Tibial nerve (tissue), 4 donors: ENCODE data around the gene CRYBG1. TPM values are rescaled to one million over a fixed set of nuclear protein-coding genes. Genes with fewer than 3 reads are reported as not detected.

ENCODE experiments used
- DNase-seq, 2 donors: peaks; one replicate each; pipeline ENCODE4 v3.0.0-alpha.2; 2019; ENCODE audit warnings: low spot score in 2 of 2
- H3K27ac ChIP-seq, 4 donors: fragments of 200-600 bp; sonication (generic) in 3 of 4; one replicate each; pipeline ENCODE4 v1.5.1; 2017 to 2019; ENCODE audit warnings: mild to moderate bottlenecking in 1 of 4
- H3K27me3 ChIP-seq, 2 donors: fragments of 200-600 bp; sonication (generic) in 1 of 2; one replicate each; pipeline versions ENCODE4 v1.5.1 to v1.6.0; 2017 to 2019
- H3K36me3 ChIP-seq, 3 donors: fragments of 200-600 bp; sonication (generic); one replicate each; pipeline ENCODE4 v1.5.1; 2018 to 2019
- H3K4me1 ChIP-seq, 4 donors: fragments of 200-600 bp; sonication (generic) in 3 of 4; one replicate each; pipeline ENCODE4 v1.5.1; 2017 to 2019
- H3K4me3 ChIP-seq, 4 donors: fragments of 200-600 bp; sonication (generic) in 3 of 4; one replicate each; pipeline ENCODE4 v1.5.1; 2017 to 2019; ENCODE audit warnings: mild to moderate bottlenecking in 1 of 4, moderate library complexity in 1 of 4
- H3K9me3 ChIP-seq, 4 donors: fragments of 200-600 bp; sonication (generic) in 3 of 4; one replicate each; pipeline ENCODE4 v1.5.1; 2017 to 2019
- EP300 ChIP-seq, 2 donors: sonication (generic); formaldehyde crosslinking; IDR thresholded peaks; one replicate each; pipeline ENCODE4 v1.6.1; 2017; ENCODE audit warnings: antibody characterized with exemption in 2 of 2, mild to moderate bottlenecking in 1 of 2
- POLR2A ChIP-seq, 2 donors: fragments of 450-650 bp; IDR thresholded peaks; one replicate each; pipeline ENCODE4 v1.6.1; 2017; ENCODE audit warnings: antibody characterized with exemption in 2 of 2, mild to moderate bottlenecking in 2 of 2, moderate library complexity in 2 of 2
- WGBS, 2 donors: methylation state at CpG; one replicate each; pipeline ENCODE4 v1.1.5; 2018; 5-methylcytosine and 5-hydroxymethylcytosine counted together
- total RNA-seq, 4 donors: library from RNA; depleted of rRNA; stranded (reverse); fragments of >200 nt; gene quantifications; one replicate each; pipeline ENCODE4 v1.1.0, GENCODE V29; 2016
- TF ChIP-seq, protein P1 (sequence below), 5 experiments: fragments of 200-600 bp in 3 of 5; fragments of 450-650 bp in 2 of 5; sonication (generic) in 3 of 5; IDR thresholded peaks; one replicate each; pipeline ENCODE4 v1.5.1; 2016 to 2019; ENCODE audit warnings: antibody characterized with exemption in 5 of 5, mild to moderate bottlenecking in 3 of 5, moderate library complexity in 2 of 5

CRYBG1 gene
- total RNA-seq, 4 donors from 2014 or later, result 5.9 to 15.3 (median 8.1) TPM

DNA sequence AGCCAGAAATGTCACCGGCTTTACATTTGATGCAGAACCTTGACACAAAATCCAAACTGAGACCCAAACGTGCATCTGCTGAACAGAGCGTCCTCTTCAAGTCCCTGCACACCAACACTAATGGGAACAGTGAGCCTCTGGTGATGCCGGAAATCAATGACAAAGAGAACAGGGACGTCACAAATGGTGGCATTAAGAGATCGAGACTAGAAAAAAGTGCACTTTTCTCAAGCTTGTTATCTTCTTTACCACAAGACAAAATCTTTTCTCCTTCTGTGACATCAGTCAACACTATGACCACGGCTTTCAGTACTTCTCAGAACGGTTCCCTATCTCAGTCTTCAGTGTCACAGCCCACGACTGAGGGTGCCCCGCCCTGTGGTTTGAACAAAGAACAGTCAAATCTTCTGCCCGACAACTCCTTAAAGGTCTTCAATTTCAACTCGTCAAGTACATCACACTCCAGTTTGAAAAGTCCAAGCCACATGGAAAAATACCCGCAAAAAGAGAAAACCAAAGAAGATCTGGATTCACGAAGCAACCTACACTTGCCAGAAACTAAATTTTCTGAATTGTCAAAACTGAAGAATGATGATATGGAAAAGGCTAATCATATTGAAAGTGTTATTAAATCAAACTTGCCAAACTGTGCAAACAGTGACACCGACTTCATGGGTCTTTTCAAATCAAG lies 160.3 kb downstream of the CRYBG1 start:
- peak overlapping the region in 1 of 4 donors; percentile 80 for H3K27ac ChIP-seq
- no peak for TF ChIP-seq POLR2A (IDR thresholded peaks at IDR 0.05)
- no peak for DNase-seq
- H3K4me1 ChIP-seq, result peaks cover 0 to 23% (median 8%) of the 10 kb centered on the region in 4 donors
- peaks cover 0 to 6% (median 0%) of the 10 kb centered on the region in 3 donors for H3K36me3 ChIP-seq
- H3K27me3 ChIP-seq, result no peaks in the 10 kb centered on the region
- H3K4me3 ChIP-seq, result peak overlapping the region in 1 of 4 donors; percentile 31
- 85% methylated on average over 15 of the region's 15 CpGs for WGBS, 2 donors
- H3K9me3 ChIP-seq, result no peaks in the 10 kb centered on the region

DNA sequence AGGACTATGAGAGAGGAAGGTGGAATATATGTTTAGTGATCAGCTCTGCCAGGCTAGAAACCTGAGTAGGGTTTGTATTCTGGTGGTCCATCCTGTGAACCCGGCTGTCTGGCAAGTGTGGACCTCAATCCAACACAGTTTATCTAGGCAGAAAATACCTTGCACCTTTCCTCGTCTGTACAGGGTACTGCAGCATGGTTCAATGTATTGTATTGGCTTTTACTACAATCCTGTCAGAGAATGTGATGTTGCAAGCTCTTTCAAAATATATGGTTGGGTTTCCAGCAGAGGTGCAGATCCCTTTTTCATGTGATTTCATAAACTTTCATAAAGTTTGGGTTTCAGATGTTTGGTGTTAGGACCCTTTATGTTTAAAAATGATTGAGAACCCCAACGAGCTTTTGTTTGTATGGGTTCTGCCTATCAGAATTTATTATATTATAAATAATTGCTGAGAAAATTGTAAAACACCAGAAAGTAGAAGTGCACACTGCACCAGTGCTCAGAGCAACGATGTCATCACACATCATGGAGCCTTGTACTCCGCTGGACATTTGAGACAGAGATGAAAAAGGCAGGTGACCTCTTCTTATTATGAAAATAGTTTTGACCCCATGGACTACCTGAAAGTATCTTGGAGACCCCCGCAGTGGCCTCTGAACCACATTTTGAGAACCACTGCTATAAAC lies 162.2 kb downstream of the CRYBG1 start:
- 81% methylated on average over 6 of the region's 6 CpGs for WGBS, 2 donors
- no peak for TF ChIP-seq POLR2A (IDR thresholded peaks at IDR 0.05)
- TF ChIP-seq EP300 (IDR thresholded peaks at IDR 0.05), result no peak
- TF ChIP-seq, protein P1, sequence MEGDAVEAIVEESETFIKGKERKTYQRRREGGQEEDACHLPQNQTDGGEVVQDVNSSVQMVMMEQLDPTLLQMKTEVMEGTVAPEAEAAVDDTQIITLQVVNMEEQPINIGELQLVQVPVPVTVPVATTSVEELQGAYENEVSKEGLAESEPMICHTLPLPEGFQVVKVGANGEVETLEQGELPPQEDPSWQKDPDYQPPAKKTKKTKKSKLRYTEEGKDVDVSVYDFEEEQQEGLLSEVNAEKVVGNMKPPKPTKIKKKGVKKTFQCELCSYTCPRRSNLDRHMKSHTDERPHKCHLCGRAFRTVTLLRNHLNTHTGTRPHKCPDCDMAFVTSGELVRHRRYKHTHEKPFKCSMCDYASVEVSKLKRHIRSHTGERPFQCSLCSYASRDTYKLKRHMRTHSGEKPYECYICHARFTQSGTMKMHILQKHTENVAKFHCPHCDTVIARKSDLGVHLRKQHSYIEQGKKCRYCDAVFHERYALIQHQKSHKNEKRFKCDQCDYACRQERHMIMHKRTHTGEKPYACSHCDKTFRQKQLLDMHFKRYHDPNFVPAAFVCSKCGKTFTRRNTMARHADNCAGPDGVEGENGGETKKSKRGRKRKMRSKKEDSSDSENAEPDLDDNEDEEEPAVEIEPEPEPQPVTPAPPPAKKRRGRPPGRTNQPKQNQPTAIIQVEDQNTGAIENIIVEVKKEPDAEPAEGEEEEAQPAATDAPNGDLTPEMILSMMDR (IDR thresholded peaks at IDR 0.05), result no peak

DNA sequence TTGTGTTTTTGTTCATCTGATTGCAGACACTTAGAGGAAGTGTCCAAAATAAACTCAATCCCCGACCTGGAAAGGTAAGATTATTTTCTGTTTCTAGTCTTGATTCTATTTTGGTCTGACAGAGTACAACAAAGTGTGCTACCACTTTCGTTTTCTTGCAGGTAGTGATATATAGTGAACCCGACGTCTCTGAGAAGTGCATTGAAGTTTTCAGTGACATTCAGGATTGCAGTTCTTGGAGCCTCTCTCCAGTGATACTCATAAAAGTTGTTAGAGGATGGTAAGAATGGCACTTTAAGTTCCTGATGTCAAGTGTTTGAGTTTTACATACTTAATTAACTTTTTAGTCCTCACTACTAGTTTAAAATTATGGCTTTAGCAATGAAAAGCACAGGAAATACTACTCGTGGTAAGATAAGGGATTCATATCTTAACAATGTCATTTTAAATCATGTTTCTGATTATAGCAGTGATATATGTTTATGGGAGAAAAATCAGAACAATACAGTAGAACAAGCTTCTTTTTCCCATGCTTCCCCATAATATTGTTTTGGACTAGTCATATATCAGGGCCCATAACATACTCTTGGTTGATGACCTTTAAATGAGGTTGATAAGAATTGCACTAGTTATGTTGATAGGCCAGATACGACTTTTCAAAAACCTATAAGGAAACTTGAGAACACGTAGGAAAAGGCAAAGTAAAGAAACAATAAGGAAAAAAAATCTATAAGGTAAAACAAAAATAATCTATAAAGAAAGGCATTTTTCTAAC lies 164.8 kb downstream of the CRYBG1 start:
- H3K36me3 ChIP-seq, result peaks cover 0 to 13% (median 0%) of the 10 kb centered on the region in 3 donors
- TF ChIP-seq EP300 (IDR thresholded peaks at IDR 0.05) (no peak), POLR2A (IDR thresholded peaks at IDR 0.05) (no peak)
- TF ChIP-seq, protein P1 (IDR thresholded peaks at IDR 0.05), result no peak
- H3K4me3 ChIP-seq, result peak overlapping the region in 2 of 4 donors; percentile 9 to 25
- H3K27ac ChIP-seq, result peak overlapping the region in 1 of 4 donors; percentile 47
- 59 to 61% methylated on average over 7 of the region's 7 CpGs for WGBS, 2 donors
- DNase-seq, result no peak
- H3K9me3 ChIP-seq, result no peaks in the 10 kb centered on the region
- no peaks in the 10 kb centered on the region for H3K27me3 ChIP-seq
- peaks cover 0 to 4% (median 0%) of the 10 kb centered on the region in 4 donors for H3K4me1 ChIP-seq

More for the DNA sequence above, 162.2 kb downstream of the CRYBG1 start:
- peak overlapping the region in 1 of 4 donors; percentile 31 for H3K4me3 ChIP-seq
- H3K4me1 ChIP-seq, result peaks cover 0 to 19% (median 5%) of the 10 kb centered on the region in 4 donors
- DNase-seq, result no peak
- peak overlapping the region in 1 of 4 donors; percentile 51 for H3K27ac ChIP-seq
- no peaks in the 10 kb centered on the region for H3K9me3 ChIP-seq
- no peaks in the 10 kb centered on the region for H3K27me3 ChIP-seq
- H3K36me3 ChIP-seq, result peaks cover 0 to 6% (median 0%) of the 10 kb centered on the region in 3 donors

DNA sequence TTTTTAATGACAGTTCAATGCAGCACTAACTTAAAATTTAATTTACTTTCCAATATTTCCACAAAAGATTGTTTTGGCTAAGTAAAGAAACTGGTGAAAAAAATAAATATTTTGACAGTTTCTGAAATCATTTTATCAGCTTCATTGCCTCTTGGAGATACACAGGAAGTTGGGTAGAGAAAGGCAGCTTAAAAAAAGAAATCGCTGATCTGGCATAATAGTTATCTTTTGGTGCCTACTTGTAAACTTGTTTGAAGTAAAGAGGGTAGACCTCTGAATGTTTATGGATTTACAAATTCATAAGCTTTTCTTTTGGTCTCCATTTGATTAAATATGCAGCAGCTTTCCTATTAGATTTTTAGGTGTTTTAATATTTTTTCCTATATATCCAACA lies 165.4 kb downstream of the CRYBG1 start:
- H3K4me1 ChIP-seq, result peaks cover 0 to 4% (median 0%) of the 10 kb centered on the region in 4 donors
- no peaks in the 10 kb centered on the region for H3K9me3 ChIP-seq
- no peak overlapping the region for H3K4me3 ChIP-seq
- H3K27me3 ChIP-seq, result no peaks in the 10 kb centered on the region
- peak overlapping the region in 1 of 4 donors; percentile 17 for H3K27ac ChIP-seq
- 77 to 78% methylated on average over 1 of the region's 1 CpG for WGBS, 2 donors
- no peak for TF ChIP-seq POLR2A (IDR thresholded peaks at IDR 0.05)
- TF ChIP-seq EP300 (IDR thresholded peaks at IDR 0.05), result no peak
- TF ChIP-seq, protein P1 (IDR thresholded peaks at IDR 0.05), result no peak
- no peak for DNase-seq
- H3K36me3 ChIP-seq, result peaks cover 0 to 17% (median 0%) of the 10 kb centered on the region in 3 donors

DNA sequence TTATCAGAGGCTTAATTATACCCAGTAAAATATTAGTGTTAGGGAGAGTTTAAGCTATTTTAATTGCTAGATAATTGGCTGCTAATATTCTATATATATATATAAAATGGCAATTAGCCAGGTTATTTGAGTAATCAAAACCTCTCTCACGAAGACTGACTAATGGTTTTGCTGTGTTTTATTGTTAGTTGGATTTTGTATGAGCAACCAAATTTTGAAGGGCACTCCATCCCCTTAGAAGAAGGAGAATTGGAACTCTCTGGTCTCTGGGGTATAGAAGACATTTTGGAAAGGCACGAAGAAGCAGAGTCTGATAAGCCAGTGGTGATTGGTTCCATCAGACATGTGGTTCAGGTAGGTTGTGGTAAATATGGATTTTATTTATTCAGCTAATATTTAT lies 166.6 kb downstream of the CRYBG1 start:
- Histone ChIP-seq H3K27ac (no peak overlapping the region), H3K4me3 (no peak overlapping the region), H3K36me3 (peaks cover 0 to 17% (median 0%) of the 10 kb centered on the region in 3 donors), H3K27me3 (no peaks in the 10 kb centered on the region), H3K4me1 (peaks cover 0 to 4% (median 0%) of the 10 kb centered on the region in 4 donors), H3K9me3 (no peaks in the 10 kb centered on the region)
- WGBS, 2 donors, result 86 to 88% methylated on average over 2 of the region's 2 CpGs
- DNase-seq, result no peak
- no peak for TF ChIP-seq POLR2A (IDR thresholded peaks at IDR 0.05)
- no peak for TF ChIP-seq EP300 (IDR thresholded peaks at IDR 0.05)
- TF ChIP-seq, protein P1 (IDR thresholded peaks at IDR 0.05), result no peak
